ENCODE measurements around the gene PRKAR2B.

DNA sequence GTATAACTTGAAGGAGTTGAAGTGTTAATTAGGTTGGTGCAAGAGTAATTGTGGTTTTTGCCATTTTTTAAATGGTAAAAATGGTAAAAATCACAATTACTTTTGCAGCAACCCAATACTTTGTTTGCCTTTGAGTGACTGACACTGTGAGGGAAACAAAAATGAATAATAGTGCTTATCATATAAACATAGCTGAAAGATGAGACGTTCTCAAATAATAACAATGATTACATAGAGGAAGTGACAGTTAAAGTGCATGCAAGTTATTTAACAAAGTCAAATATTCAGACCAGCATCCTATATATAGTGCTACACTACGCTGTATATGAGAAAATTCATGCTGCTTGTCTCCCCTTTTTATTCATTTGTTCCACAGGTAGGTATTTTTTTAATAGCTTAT, 119.6 kb downstream of the PRKAR2B start:
- TF ChIP-seq POLR2A (IDR thresholded peaks at IDR 0.05; ENCODE audit: low read depth, low read length) (no peak), TAF1 (IDR thresholded peaks at IDR 0.05; ENCODE audit: low read depth, low read length) (no peak)

Data from GM12891 (cell line).